ENCODE data around the gene COPZ1. TPM values are rescaled to one million over a fixed set of nuclear protein-coding genes. Genes with fewer than 3 reads are reported as not detected.

COPZ1 gene
- total and polyA plus RNA-seq, 9 of the 15 experiments (the other 6 are each of a cell fraction or from before 2014, with no cell fraction given), result 137 to 487 (median 233) TPM

DNA sequence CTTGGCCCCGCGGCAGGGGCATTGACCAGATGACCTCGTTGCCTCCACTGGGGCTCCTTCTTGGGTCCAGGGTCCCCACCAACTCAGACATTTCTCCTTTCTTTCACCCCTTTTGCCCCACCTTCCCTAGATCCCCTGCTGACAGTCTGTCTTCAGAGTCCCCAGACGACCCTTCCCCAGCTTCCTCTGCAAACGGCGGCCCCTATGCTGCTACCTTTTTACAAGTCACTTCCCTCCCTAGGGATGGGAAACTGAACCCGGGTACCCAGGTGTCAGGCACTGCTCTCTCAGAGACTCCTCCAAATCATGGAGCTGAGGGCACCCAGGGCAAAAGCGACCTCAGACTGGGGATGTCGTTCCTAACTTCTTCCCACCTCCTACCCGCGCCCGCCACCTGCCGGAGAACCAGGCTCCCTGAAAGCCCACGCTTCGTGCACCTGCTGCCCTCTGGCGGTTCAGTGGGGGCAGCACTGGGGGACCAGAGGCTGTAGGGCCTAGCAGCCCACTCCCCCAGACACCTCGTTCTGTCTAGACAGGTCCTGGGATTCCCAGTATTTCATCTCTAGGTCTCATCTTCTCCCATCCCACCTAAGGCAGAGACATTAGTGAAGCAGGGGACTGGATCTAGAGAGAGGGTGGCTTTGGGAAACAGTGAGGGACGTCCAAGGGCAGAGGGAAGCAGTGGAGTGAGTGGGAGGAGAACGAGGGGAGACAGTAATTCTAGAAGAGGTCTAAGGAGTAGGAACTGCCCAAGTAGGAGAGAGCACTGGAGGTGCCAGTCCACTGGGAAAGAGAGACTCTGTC, 54.7 kb downstream of the COPZ1 start (continued):
- TF ChIP-seq, protein P1, sequence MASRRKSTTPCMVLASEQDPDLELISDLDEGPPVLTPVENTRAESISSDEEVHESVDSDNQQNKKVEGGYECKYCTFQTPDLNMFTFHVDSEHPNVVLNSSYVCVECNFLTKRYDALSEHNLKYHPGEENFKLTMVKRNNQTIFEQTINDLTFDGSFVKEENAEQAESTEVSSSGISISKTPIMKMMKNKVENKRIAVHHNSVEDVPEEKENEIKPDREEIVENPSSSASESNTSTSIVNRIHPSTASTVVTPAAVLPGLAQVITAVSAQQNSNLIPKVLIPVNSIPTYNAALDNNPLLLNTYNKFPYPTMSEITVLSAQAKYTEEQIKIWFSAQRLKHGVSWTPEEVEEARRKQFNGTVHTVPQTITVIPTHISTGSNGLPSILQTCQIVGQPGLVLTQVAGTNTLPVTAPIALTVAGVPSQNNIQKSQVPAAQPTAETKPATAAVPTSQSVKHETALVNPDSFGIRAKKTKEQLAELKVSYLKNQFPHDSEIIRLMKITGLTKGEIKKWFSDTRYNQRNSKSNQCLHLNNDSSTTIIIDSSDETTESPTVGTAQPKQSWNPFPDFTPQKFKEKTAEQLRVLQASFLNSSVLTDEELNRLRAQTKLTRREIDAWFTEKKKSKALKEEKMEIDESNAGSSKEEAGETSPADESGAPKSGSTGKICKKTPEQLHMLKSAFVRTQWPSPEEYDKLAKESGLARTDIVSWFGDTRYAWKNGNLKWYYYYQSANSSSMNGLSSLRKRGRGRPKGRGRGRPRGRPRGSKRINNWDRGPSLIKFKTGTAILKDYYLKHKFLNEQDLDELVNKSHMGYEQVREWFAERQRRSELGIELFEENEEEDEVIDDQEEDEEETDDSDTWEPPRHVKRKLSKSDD (conservative IDR thresholded peaks at IDR 0.05; ENCODE audit: low read length), result no peak
- TF ChIP-seq PCBP1 (IDR thresholded peaks at IDR 0.05; ENCODE audit: low read depth, low read length, poor library complexity, severe bottlenecking) (no peak), TBL1XR1 (IDR thresholded peaks at IDR 0.05; ENCODE audit: low read length in 2 of 2) (0 out of 4 replicates have a peak, but pooled peaks of 1 of the 2 experiments have one; percentile 73), NFXL1 (CRISPR knock-in tag; IDR thresholded peaks at IDR 0.05) (no peak), TOE1 (IDR thresholded peaks at IDR 0.05; ENCODE audit: borderline replicate concordance) (peak; percentile 71), TOE1 (CRISPR knock-in tag; IDR thresholded peaks at IDR 0.05; ENCODE audit: borderline replicate concordance, low read depth) (no peak), CC2D1A (IDR thresholded peaks at IDR 0.05) (peak; percentile 81; the same call in 1 of the 2 replicates), ZFP36 (IDR thresholded peaks at IDR 0.05; ENCODE audit: low read depth, low read length, partially characterized antibody) (peak; percentile 7), HOXB6 (CRISPR knock-in tag; IDR thresholded peaks at IDR 0.05; ENCODE audit: borderline replicate concordance) (no peak), CBX8 (IDR thresholded peaks at IDR 0.05; ENCODE audit: borderline replicate concordance, extremely low read depth, low read depth, low read length, poor library complexity, severe bottlenecking) (no peak), MED1 (CRISPR knock-in tag; IDR thresholded peaks at IDR 0.05; ENCODE audit: borderline replicate concordance) (no peak), ZNF583 (CRISPR knock-in tag; IDR thresholded peaks at IDR 0.05) (no peak), PCBP2 (IDR thresholded peaks at IDR 0.05; ENCODE audit: low read depth, low read length, poor library complexity, severe bottlenecking) (no peak)
- TF ChIP-seq, protein P2, sequence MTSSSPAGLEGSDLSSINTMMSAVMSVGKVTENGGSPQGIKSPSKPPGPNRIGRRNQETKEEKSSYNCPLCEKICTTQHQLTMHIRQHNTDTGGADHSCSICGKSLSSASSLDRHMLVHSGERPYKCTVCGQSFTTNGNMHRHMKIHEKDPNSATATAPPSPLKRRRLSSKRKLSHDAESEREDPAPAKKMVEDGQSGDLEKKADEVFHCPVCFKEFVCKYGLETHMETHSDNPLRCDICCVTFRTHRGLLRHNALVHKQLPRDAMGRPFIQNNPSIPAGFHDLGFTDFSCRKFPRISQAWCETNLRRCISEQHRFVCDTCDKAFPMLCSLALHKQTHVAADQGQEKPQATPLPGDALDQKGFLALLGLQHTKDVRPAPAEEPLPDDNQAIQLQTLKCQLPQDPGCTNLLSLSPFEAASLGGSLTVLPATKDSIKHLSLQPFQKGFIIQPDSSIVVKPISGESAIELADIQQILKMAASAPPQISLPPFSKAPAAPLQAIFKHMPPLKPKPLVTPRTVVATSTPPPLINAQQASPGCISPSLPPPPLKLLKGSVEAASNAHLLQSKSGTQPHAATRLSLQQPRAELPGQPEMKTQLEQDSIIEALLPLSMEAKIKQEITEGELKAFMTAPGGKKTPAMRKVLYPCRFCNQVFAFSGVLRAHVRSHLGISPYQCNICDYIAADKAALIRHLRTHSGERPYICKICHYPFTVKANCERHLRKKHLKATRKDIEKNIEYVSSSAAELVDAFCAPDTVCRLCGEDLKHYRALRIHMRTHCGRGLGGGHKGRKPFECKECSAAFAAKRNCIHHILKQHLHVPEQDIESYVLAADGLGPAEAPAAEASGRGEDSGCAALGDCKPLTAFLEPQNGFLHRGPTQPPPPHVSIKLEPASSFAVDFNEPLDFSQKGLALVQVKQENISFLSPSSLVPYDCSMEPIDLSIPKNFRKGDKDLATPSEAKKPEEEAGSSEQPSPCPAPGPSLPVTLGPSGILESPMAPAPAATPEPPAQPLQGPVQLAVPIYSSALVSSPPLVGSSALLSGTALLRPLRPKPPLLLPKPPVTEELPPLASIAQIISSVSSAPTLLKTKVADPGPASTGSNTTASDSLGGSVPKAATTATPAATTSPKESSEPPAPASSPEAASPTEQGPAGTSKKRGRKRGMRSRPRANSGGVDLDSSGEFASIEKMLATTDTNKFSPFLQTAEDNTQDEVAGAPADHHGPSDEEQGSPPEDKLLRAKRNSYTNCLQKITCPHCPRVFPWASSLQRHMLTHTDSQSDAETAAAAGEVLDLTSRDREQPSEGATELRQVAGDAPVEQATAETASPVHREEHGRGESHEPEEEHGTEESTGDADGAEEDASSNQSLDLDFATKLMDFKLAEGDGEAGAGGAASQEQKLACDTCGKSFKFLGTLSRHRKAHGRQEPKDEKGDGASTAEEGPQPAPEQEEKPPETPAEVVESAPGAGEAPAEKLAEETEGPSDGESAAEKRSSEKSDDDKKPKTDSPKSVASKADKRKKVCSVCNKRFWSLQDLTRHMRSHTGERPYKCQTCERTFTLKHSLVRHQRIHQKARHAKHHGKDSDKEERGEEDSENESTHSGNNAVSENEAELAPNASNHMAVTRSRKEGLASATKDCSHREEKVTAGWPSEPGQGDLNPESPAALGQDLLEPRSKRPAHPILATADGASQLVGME (CRISPR knock-in tag; IDR thresholded peaks at IDR 0.05), result no peak
- TF ChIP-seq, protein P3, sequence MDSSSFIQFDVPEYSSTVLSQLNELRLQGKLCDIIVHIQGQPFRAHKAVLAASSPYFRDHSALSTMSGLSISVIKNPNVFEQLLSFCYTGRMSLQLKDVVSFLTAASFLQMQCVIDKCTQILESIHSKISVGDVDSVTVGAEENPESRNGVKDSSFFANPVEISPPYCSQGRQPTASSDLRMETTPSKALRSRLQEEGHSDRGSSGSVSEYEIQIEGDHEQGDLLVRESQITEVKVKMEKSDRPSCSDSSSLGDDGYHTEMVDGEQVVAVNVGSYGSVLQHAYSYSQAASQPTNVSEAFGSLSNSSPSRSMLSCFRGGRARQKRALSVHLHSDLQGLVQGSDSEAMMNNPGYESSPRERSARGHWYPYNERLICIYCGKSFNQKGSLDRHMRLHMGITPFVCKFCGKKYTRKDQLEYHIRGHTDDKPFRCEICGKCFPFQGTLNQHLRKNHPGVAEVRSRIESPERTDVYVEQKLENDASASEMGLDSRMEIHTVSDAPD (CRISPR knock-in tag; IDR thresholded peaks at IDR 0.05), result no peak
